ENCODE results near the gene OPHN1.

DNA sequence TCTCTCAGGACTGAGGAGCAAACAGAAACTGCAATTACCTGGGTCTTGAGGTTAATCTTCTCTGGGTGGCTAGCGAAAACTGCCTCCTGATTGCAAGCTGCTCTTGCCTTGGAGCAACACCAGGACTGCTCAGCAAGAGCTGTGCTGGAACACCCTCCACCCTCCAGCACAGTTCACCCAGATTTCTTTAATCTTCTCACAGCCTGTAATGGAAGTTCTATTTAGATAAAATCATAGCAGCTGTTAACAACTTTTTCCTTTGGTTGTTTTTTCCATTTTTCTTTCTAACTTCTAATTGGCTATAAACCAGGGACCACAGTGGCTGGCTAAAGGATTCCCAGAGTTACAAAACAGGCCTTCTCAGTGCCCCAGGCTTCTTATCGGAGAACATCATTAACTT lies 36.3 kb downstream of the OPHN1 start:
- TF ChIP-seq GATA3 (IDR thresholded peaks at IDR 0.05; ENCODE audit: low read depth, low read length) (no peak), GATA2 (IDR thresholded peaks at IDR 0.05; ENCODE audit: low read depth, low read length) (no peak)

All from SH-SY5Y (cell line).